Measurements from ENCODE around the gene RXYLT1. TPM values are rescaled to one million over a fixed set of nuclear protein-coding genes. Genes with fewer than 3 reads are reported as not detected.

The RXYLT1 gene
- total and polyA plus RNA-seq, 2 of the 8 experiments (the other 6 are each of a cell fraction or from before 2014, with no cell fraction given), result 3.8 to 10.9 TPM

DNA sequence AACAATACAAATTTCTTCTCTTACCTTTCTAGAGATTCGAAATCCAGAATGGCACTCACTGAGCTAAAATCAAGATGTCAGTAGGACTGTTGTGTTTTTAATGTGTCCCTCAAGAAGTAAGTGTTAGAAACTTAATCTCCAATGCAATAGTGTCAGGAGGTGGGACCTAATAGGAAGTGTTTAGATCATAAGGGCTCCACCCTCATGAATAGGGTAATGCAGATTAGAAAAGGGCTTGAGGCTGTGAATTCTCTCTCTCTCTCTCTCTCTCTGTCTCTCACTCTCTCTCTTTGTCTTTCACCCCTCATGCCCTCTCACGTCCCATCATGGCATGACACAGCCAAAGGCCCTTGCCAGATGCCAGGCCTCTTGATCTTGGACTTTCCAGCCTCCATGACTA lies 49.2 kb downstream of the RXYLT1 start (continued):
- TF ChIP-seq, protein P1, sequence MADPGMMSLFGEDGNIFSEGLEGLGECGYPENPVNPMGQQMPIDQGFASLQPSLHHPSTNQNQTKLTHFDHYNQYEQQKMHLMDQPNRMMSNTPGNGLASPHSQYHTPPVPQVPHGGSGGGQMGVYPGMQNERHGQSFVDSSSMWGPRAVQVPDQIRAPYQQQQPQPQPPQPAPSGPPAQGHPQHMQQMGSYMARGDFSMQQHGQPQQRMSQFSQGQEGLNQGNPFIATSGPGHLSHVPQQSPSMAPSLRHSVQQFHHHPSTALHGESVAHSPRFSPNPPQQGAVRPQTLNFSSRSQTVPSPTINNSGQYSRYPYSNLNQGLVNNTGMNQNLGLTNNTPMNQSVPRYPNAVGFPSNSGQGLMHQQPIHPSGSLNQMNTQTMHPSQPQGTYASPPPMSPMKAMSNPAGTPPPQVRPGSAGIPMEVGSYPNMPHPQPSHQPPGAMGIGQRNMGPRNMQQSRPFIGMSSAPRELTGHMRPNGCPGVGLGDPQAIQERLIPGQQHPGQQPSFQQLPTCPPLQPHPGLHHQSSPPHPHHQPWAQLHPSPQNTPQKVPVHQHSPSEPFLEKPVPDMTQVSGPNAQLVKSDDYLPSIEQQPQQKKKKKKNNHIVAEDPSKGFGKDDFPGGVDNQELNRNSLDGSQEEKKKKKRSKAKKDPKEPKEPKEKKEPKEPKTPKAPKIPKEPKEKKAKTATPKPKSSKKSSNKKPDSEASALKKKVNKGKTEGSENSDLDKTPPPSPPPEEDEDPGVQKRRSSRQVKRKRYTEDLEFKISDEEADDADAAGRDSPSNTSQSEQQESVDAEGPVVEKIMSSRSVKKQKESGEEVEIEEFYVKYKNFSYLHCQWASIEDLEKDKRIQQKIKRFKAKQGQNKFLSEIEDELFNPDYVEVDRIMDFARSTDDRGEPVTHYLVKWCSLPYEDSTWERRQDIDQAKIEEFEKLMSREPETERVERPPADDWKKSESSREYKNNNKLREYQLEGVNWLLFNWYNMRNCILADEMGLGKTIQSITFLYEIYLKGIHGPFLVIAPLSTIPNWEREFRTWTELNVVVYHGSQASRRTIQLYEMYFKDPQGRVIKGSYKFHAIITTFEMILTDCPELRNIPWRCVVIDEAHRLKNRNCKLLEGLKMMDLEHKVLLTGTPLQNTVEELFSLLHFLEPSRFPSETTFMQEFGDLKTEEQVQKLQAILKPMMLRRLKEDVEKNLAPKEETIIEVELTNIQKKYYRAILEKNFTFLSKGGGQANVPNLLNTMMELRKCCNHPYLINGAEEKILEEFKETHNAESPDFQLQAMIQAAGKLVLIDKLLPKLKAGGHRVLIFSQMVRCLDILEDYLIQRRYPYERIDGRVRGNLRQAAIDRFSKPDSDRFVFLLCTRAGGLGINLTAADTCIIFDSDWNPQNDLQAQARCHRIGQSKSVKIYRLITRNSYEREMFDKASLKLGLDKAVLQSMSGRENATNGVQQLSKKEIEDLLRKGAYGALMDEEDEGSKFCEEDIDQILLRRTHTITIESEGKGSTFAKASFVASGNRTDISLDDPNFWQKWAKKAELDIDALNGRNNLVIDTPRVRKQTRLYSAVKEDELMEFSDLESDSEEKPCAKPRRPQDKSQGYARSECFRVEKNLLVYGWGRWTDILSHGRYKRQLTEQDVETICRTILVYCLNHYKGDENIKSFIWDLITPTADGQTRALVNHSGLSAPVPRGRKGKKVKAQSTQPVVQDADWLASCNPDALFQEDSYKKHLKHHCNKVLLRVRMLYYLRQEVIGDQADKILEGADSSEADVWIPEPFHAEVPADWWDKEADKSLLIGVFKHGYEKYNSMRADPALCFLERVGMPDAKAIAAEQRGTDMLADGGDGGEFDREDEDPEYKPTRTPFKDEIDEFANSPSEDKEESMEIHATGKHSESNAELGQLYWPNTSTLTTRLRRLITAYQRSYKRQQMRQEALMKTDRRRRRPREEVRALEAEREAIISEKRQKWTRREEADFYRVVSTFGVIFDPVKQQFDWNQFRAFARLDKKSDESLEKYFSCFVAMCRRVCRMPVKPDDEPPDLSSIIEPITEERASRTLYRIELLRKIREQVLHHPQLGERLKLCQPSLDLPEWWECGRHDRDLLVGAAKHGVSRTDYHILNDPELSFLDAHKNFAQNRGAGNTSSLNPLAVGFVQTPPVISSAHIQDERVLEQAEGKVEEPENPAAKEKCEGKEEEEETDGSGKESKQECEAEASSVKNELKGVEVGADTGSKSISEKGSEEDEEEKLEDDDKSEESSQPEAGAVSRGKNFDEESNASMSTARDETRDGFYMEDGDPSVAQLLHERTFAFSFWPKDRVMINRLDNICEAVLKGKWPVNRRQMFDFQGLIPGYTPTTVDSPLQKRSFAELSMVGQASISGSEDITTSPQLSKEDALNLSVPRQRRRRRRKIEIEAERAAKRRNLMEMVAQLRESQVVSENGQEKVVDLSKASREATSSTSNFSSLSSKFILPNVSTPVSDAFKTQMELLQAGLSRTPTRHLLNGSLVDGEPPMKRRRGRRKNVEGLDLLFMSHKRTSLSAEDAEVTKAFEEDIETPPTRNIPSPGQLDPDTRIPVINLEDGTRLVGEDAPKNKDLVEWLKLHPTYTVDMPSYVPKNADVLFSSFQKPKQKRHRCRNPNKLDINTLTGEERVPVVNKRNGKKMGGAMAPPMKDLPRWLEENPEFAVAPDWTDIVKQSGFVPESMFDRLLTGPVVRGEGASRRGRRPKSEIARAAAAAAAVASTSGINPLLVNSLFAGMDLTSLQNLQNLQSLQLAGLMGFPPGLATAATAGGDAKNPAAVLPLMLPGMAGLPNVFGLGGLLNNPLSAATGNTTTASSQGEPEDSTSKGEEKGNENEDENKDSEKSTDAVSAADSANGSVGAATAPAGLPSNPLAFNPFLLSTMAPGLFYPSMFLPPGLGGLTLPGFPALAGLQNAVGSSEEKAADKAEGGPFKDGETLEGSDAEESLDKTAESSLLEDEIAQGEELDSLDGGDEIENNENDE (IDR thresholded peaks at IDR 0.05; ENCODE audit: insufficient replicate concordance, low read length), result no peak
- no peak for TF ChIP-seq RNF2 (IDR thresholded peaks at IDR 0.05; ENCODE audit: borderline replicate concordance, low read depth, low read length, missing control alignments, poor library complexity, severe bottlenecking)
- TF ChIP-seq SIRT6 (IDR thresholded peaks at IDR 0.05; ENCODE audit: low read length), result no peak
- TF ChIP-seq POLR2A (IDR thresholded peaks at IDR 0.05; ENCODE audit: control extremely low read depth in 1 of 2, low read depth in 2 of 2, low read length in 2 of 2), result no peak
- no peak for TF ChIP-seq RFX5 (IDR thresholded peaks at IDR 0.05; ENCODE audit: borderline replicate concordance, low read depth, low read length)
- no peak for TF ChIP-seq SUZ12 (IDR thresholded peaks at IDR 0.05; ENCODE audit: low read length)
- TF ChIP-seq TAF1 (IDR thresholded peaks at IDR 0.05; ENCODE audit: low read depth, low read length), result no peak
